ENCODE results near the gene NELFB. TPM values are rescaled to one million over a fixed set of nuclear protein-coding genes. Genes with fewer than 3 reads are reported as not detected.
"Not testable (repeated sequence)": the region's sequence is repeated elsewhere in the genome, so short reads cannot be mapped to it uniquely, and the experiment has no call there.

The NELFB gene
- total RNA-seq, 1 donor from 2014 or later: 33.9 TPM

GRCh38 chr9:137234758-137235423 lies 20.2 kb upstream of the NELFB start:
- Histone ChIP-seq H3K4me3 (ENCODE audit: low read length in 3 of 3) (no peak overlapping the region), H3K9me3 (ENCODE audit: control insufficient read depth in 3 of 3, low read length in 3 of 3) (no peaks in the 10 kb centered on the region), H3K27me3 (ENCODE audit: control insufficient read depth in 3 of 3, insufficient read depth in 3 of 3, low read length in 3 of 3) (peaks cover 15 to 42% (median 37%) of the 10 kb centered on the region in 3 donors), H3K27ac (ENCODE audit: low read depth, low read length) (no peak overlapping the region), H3K9ac (ENCODE audit: low read depth in 1 of 3, low read length in 3 of 3) (no peak overlapping the region), H3K36me3 (ENCODE audit: control insufficient read depth in 3 of 3, insufficient read depth in 3 of 3, low read length in 3 of 3) (no peaks in the 10 kb centered on the region), H3K4me1 (ENCODE audit: control insufficient read depth in 3 of 3, insufficient read depth in 3 of 3, low read length in 3 of 3) (peaks cover 33 to 45% (median 40%) of the 10 kb centered on the region in 3 donors)

GRCh38 chr9:137235424-137236237 lies 19.5 kb upstream of the NELFB start:
- H3K4me1 ChIP-seq (ENCODE audit: control insufficient read depth in 3 of 3, insufficient read depth in 3 of 3, low read length in 3 of 3): peaks cover 36 to 45% (median 42%) of the 10 kb centered on the region in 3 donors
- no peaks in the 10 kb centered on the region for H3K36me3 ChIP-seq (ENCODE audit: control insufficient read depth in 3 of 3, insufficient read depth in 3 of 3, low read length in 3 of 3)
- H3K27me3 ChIP-seq (ENCODE audit: control insufficient read depth in 3 of 3, insufficient read depth in 3 of 3, low read length in 3 of 3): peaks cover 7 to 35% (median 30%) of the 10 kb centered on the region in 3 donors

GRCh38 chr9:137236238-137236935 lies 18.7 kb upstream of the NELFB start:
- Histone ChIP-seq H3K4me1 (ENCODE audit: control insufficient read depth in 3 of 3, insufficient read depth in 3 of 3, low read length in 3 of 3) (peaks cover 36 to 45% (median 42%) of the 10 kb centered on the region in 3 donors), H3K9ac (ENCODE audit: low read depth in 1 of 3, low read length in 3 of 3) (peak overlapping the region; percentile 64 to 74 (median 68)), H3K36me3 (ENCODE audit: control insufficient read depth in 3 of 3, insufficient read depth in 3 of 3, low read length in 3 of 3) (no peaks in the 10 kb centered on the region), H3K27me3 (ENCODE audit: control insufficient read depth in 3 of 3, insufficient read depth in 3 of 3, low read length in 3 of 3) (peaks cover 1 to 27% (median 22%) of the 10 kb centered on the region in 3 donors), H3K9me3 (ENCODE audit: control insufficient read depth in 3 of 3, low read length in 3 of 3) (no peaks in the 10 kb centered on the region), H3K4me3 (ENCODE audit: low read length in 3 of 3) (peak overlapping the region; percentile 48 to 64 (median 61)), H3K27ac (ENCODE audit: low read depth, low read length) (peak overlapping the region; percentile 81)

More at GRCh38 chr9:137235424-137236237, 19.5 kb upstream of the NELFB start:
- Histone ChIP-seq H3K9ac (ENCODE audit: low read depth in 1 of 3, low read length in 3 of 3) (peak overlapping the region; percentile 33 to 74 (median 64)), H3K4me3 (ENCODE audit: low read length in 3 of 3) (peak overlapping the region in 2 of 3 donors; percentile 56 to 61), H3K27ac (ENCODE audit: low read depth, low read length) (no peak overlapping the region), H3K9me3 (ENCODE audit: control insufficient read depth in 3 of 3, low read length in 3 of 3) (no peaks in the 10 kb centered on the region)

GRCh38 chr9:137236936-137237421 lies 18.1 kb upstream of the NELFB start:
- H3K36me3 ChIP-seq (ENCODE audit: control insufficient read depth in 3 of 3, insufficient read depth in 3 of 3, low read length in 3 of 3): peaks cover under 1 to 4% (median 1%) of the 10 kb centered on the region in 3 donors
- peak overlapping the region; percentile 48 to 64 (median 61) for H3K4me3 ChIP-seq (ENCODE audit: low read length in 3 of 3)
- H3K27me3 ChIP-seq (ENCODE audit: control insufficient read depth in 3 of 3, insufficient read depth in 3 of 3, low read length in 3 of 3): peaks cover 0 to 21% (median 16%) of the 10 kb centered on the region in 3 donors
- H3K27ac ChIP-seq (ENCODE audit: low read depth, low read length): peak overlapping the region; percentile 81
- peaks cover 37 to 47% (median 43%) of the 10 kb centered on the region in 3 donors for H3K4me1 ChIP-seq (ENCODE audit: control insufficient read depth in 3 of 3, insufficient read depth in 3 of 3, low read length in 3 of 3)
- H3K9me3 ChIP-seq (ENCODE audit: control insufficient read depth in 3 of 3, low read length in 3 of 3): no peaks in the 10 kb centered on the region
- H3K9ac ChIP-seq (ENCODE audit: low read depth in 1 of 3, low read length in 3 of 3): peak overlapping the region; percentile 64 to 74 (median 68)

DNA sequence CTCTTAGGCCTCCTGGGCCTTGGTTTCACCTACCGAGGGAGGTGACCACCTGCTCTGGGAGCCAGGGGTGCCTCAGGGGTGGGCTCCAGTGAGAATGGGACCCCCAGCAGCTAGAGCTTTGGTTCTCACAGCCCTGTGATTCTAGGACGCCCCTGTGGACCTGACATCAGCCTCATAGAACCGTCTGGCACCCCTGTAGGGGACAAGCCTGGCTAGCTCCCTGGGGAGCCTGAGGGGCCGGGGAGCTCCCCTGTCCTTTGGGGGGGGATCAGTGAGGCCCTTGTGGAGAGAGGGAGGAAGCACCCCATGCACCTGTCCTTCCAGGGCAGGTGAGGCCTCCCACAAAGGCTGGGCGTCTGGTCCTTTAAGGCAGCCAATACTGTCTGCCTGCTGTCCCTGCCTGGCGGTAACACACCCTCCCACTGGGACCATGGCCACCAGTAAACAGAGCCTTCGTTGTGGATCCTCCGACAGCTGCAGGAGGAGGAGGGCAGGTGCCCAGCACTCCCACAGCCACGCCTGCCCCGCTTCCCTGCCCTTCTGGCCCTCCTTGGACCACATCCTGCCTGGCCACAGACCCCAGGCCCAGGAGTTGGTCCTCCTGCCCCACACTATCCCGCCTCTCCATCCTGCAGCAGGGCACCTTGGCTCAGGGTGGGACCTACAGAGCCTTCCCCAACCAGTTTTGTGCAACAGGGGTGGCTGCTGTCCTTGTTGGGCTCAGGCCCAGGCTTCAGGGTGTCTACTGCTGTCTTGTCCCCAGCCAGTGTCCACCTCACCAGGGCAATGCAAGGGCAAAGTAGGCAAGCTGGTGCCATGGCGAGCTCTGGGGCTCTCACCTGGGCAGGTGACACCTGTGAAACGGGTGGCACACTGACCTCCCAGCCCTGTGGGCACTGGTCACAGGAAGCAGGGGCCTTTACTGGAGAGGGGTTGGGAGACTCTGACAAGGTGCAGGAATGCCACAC lies 17.1 kb upstream of the NELFB start:
- Histone ChIP-seq H3K4me3 (ENCODE audit: low read length in 3 of 3) (peak overlapping the region in 1 of 3 donors; percentile 43), H3K9ac (ENCODE audit: low read depth in 1 of 3, low read length in 3 of 3) (peak overlapping the region; percentile 64 to 74 (median 68)), H3K36me3 (ENCODE audit: control insufficient read depth in 3 of 3, insufficient read depth in 3 of 3, low read length in 3 of 3) (peaks cover 10 to 14% (median 12%) of the 10 kb centered on the region in 3 donors), H3K9me3 (ENCODE audit: control insufficient read depth in 3 of 3, low read length in 3 of 3) (no peaks in the 10 kb centered on the region), H3K4me1 (ENCODE audit: control insufficient read depth in 3 of 3, insufficient read depth in 3 of 3, low read length in 3 of 3) (peaks cover 47 to 58% (median 52%) of the 10 kb centered on the region in 3 donors), H3K27me3 (ENCODE audit: control insufficient read depth in 3 of 3, insufficient read depth in 3 of 3, low read length in 3 of 3) (peaks cover 0 to 17% (median 9%) of the 10 kb centered on the region in 3 donors), H3K27ac (ENCODE audit: low read depth, low read length) (peak overlapping the region; percentile 81)

DNA sequence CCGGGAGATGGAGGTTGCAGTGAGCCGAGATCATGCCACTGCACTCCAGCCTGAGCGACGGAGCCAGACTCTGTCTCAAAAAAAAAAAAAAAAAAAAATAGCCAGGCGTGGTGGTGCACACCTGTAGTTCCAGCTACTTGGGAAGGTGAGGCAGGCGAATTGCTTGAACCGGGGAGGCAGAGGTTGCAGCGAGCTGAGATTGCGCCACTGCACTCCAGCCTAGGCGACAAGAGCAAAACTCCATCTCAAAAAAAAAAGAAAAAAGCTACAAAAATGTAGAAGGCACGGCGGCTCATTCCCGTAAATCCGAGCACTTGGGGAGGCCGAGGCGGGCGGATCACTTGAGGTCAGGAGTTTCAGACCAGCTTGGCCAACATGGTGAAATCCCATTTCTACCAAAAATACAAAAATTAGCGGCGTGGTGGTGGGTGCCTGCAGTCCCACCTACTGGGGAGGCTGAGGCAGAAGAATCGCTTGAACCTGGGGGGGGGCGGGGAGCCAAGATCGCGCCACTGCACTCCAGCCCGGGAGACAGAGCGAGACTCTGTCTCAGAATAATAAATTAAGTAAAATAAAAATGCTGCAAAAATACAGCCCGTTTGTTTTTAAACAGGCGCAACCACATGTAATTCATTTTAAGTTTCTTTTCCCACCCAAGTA lies 15.5 kb upstream of the NELFB start:
- H3K9ac ChIP-seq (ENCODE audit: low read depth in 1 of 3, low read length in 3 of 3): peak overlapping the region; percentile 74 to 88 (median 75)
- peak overlapping the region; percentile 60 to 80 (median 79) for H3K4me3 ChIP-seq (ENCODE audit: low read length in 3 of 3)
- H3K4me1 ChIP-seq (ENCODE audit: control insufficient read depth in 3 of 3, insufficient read depth in 3 of 3, low read length in 3 of 3): peaks cover 64 to 74% (median 66%) of the 10 kb centered on the region in 3 donors
- H3K9me3 ChIP-seq (ENCODE audit: control insufficient read depth in 3 of 3, low read length in 3 of 3); H3K27me3 ChIP-seq (ENCODE audit: control insufficient read depth in 3 of 3, insufficient read depth in 3 of 3, low read length in 3 of 3): not testable (repeated sequence)
- H3K27ac ChIP-seq (ENCODE audit: low read depth, low read length): peak overlapping the region; percentile 95
- H3K36me3 ChIP-seq (ENCODE audit: control insufficient read depth in 3 of 3, insufficient read depth in 3 of 3, low read length in 3 of 3): peaks cover 18 to 24% (median 20%) of the 10 kb centered on the region in 3 donors

DNA sequence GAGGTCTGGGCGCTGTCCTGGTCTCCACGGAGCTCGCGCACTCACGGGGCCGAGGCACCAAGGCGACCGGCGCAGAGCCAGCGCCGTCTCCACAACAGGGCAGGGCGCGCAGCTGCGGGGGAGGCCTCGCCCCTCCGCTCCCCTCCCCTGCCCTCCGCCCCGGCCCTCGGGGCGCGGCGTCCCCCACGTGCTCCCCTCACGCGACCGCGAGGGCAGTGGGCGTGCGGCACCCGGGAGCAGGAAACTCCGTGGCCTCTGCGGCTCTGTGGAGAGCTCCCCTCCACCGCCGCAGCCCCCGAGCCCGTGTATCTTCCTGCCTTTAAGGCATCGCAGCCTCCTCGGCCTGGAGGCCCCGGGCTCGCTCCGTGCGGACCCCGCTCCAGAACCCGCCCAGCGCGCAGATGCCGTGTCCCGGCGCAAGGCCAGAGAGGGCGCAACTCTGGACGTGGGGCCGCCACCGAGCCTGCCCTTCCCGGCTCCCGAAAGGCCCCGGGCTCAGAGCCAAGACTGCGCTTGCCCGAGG lies 14.7 kb upstream of the NELFB start:
- Histone ChIP-seq H3K4me1 (ENCODE audit: control insufficient read depth in 3 of 3, insufficient read depth in 3 of 3, low read length in 3 of 3) (peaks cover 67 to 78% (median 69%) of the 10 kb centered on the region in 3 donors), H3K27me3 (ENCODE audit: control insufficient read depth in 3 of 3, insufficient read depth in 3 of 3, low read length in 3 of 3) (peaks cover 0 to 3% (median 0%) of the 10 kb centered on the region in 3 donors), H3K36me3 (ENCODE audit: control insufficient read depth in 3 of 3, insufficient read depth in 3 of 3, low read length in 3 of 3) (peaks cover 18 to 24% (median 20%) of the 10 kb centered on the region in 3 donors), H3K4me3 (ENCODE audit: low read length in 3 of 3) (peak overlapping the region; percentile 60 to 80 (median 79)), H3K27ac (ENCODE audit: low read depth, low read length) (peak overlapping the region; percentile 95), H3K9ac (ENCODE audit: low read depth in 1 of 3, low read length in 3 of 3) (peak overlapping the region; percentile 74 to 88 (median 75)), H3K9me3 (ENCODE audit: control insufficient read depth in 3 of 3, low read length in 3 of 3) (no peaks in the 10 kb centered on the region)

DNA sequence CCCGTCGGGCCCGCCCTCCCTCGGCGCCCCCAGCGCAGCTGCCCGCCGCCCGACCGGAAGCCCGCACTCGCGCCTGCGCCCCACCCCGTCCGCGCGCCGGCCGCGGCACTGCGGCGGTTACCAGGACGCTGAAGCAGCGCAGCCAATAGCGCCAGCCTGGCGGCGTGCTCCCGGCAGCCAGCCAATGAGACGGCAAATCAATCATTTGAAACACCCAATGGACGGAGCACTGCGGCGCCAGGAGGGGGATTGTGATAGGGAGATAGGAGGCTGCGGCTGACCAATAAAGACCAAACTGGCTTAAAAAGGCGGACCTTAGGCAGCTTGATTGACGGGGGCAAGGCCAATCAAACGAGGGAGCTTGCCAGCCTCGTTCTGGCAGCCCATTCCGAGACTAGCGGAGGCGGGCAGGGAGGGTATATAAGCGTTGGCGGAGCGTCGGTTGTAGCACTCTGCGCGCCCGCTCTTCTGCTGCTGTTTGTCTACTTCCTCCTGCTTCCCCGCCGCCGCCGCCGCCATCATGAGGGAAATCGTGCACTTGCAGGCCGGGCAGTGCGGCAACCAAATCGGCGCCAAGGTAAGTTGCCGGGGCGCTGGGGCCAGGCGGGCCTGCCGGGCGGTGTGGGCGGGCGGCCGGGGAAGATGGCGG lies 14.2 kb upstream of the NELFB start, which contains the start of gene TUBB4B:
TSS of gene TUBB4B (plus strand) at position 447 of the 649 bp plus-strand sequence. CDS start at position 521, 74 bp downstream.
- Histone ChIP-seq H3K4me3 (ENCODE audit: low read length in 3 of 3) (peak within 1 kb of the TSS; percentile 60 to 83 (median 83)), H3K27ac (ENCODE audit: low read depth, low read length) (peak within 1 kb of the TSS; percentile 95), H3K36me3 (ENCODE audit: control insufficient read depth in 3 of 3, insufficient read depth in 3 of 3, low read length in 3 of 3) (peaks cover 18 to 24% (median 20%) of the 10 kb centered on the region in 3 donors), H3K9me3 (ENCODE audit: control insufficient read depth in 3 of 3, low read length in 3 of 3) (no peaks in the 10 kb centered on the region), H3K9ac (ENCODE audit: low read depth in 1 of 3, low read length in 3 of 3) (peak within 1 kb of the TSS; percentile 88 to 91 (median 90)), H3K4me1 (ENCODE audit: control insufficient read depth in 3 of 3, insufficient read depth in 3 of 3, low read length in 3 of 3) (peaks cover 62 to 77% (median 68%) of the 10 kb centered on the region in 3 donors), H3K27me3 (ENCODE audit: control insufficient read depth in 3 of 3, insufficient read depth in 3 of 3, low read length in 3 of 3) (no peaks in the 10 kb centered on the region)
